Osteoblast (primary cell): Measurements from ENCODE around the gene SPATA16. TPM values are rescaled to one million over a fixed set of nuclear protein-coding genes. Genes with fewer than 3 reads are reported as not detected.
"Not testable (repeated sequence)": the region's sequence is repeated elsewhere in the genome, so short reads cannot be mapped to it uniquely, and the experiment has no call there.

Experiments used
- DNase-seq: peaks from one replicate; pipeline ENCODE4 v3.0.0; 2011; ENCODE audit warnings: low spot score, mixed read lengths; ENCODE audit not compliant: insufficient read length; ENCODE audit errors: missing footprints
- H2AFZ ChIP-seq: 2 replicates; pipeline ENCODE4 v1.6.0; 2011; ENCODE audit warnings: mild to moderate bottlenecking, low read length
- H3K27ac ChIP-seq: 2 replicates; pipeline ENCODE4 v1.5.1; 2011; ENCODE audit warnings: mild to moderate bottlenecking, low read depth, low read length, moderate library complexity
- H3K27me3 ChIP-seq: 2 replicates; pipeline ENCODE4 v1.6.0; 2012; ENCODE audit warnings: mild to moderate bottlenecking, control low read depth, inconsistent platforms, low read length, moderate library complexity; ENCODE audit not compliant: insufficient read depth
- H3K36me3 ChIP-seq: 2 replicates; pipeline ENCODE4 v1.5.1; 2011; ENCODE audit warnings: mild to moderate bottlenecking, low read length, control low read depth, moderate library complexity; ENCODE audit not compliant: insufficient read depth
- H3K4me1 ChIP-seq: 2 replicates; pipeline ENCODE4 v1.5.1; 2011; ENCODE audit warnings: mild to moderate bottlenecking, low read length, control low read depth, moderate library complexity; ENCODE audit not compliant: insufficient read depth
- H3K4me2 ChIP-seq: 2 replicates; pipeline ENCODE4 v1.6.0; 2011; ENCODE audit warnings: mild to moderate bottlenecking, low read length; ENCODE audit not compliant: insufficient read depth
- H3K4me3 ChIP-seq: fragments of 200-600 bp; sonication (generic); 3 replicates; pipeline ENCODE4 v1.5.1; 2012; ENCODE audit warnings: mild to moderate bottlenecking, low read length, inconsistent platforms; ENCODE audit not compliant: insufficient read depth
- H3K79me2 ChIP-seq: 2 replicates; pipeline ENCODE4 v1.6.0; 2012; ENCODE audit warnings: mild to moderate bottlenecking, low read length, control low read depth, inconsistent platforms; ENCODE audit not compliant: insufficient read depth
- H3K9me3 ChIP-seq: 2 replicates; pipeline ENCODE4 v1.5.1; 2011; ENCODE audit warnings: low read depth, low read length, control low read depth
- H4K20me1 ChIP-seq: 2 replicates; pipeline ENCODE4 v1.6.0; 2012; ENCODE audit warnings: mild to moderate bottlenecking, low read length, control low read depth; ENCODE audit not compliant: insufficient read depth
- total RNA-seq: library from RNA; depleted of rRNA; stranded (reverse); fragments of >200 nt; gene quantifications from 2 replicates; pipeline ENCODE4 v1.2.3, GENCODE V29; 2012
- TF ChIP-seq, protein P1 (sequence below): IDR thresholded peaks from 2 replicates; pipeline ENCODE4 v1.5.1; 2011; ENCODE audit warnings: mild to moderate bottlenecking, low read depth, low read length, moderate library complexity; ENCODE audit errors: extremely low read depth

The SPATA16 gene, protein sequence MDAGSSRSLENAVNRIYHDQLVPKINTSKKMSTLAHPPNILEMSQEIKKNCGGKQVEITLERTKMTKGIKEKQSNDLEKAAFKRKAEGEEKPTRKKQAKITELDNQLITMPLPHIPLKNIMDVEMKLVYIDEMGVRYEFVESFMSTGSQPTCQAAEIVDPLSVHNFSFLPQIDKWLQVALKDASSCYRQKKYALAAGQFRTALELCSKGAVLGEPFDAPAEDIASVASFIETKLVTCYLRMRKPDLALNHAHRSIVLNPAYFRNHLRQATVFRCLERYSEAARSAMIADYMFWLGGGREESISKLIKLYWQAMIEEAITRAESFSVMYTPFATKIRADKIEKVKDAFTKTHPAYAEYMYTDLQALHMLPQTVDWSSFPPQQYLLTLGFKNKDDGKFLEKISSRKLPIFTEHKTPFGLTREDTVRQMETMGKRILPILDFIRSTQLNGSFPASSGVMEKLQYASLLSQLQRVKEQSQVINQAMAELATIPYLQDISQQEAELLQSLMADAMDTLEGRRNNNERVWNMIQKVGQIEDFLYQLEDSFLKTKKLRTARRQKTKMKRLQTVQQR
- total RNA-seq: not detected in 2 replicates

DNA sequence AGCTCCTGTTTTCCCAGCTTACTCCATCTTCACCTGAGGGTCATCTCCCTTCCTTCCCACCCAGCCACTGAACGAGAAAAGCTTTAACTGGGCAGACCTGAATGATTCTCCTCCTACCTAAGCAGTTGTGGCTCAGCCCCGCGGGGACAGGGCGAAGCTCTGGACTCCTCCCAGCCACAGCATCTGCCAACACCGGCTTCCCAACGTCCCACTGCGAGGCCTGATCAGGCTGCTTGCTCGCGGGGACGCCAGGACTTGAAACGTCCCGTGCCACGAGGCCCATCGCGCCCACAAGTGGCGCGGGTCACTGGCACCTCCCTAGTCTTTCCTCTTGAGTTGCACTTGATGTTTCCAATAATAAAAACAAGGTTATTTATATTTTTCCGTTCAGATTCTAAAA is at the start of gene SPATA16:
SPATA16 (minus strand) TSS at position 250 of the 400 bp plus-strand sequence. CDS start 23,504 bp downstream, outside the sequence.
- Histone ChIP-seq H3K27me3 (no peaks in the 10 kb centered on the region), H3K36me3 (no peaks in the 10 kb centered on the region), H3K27ac (no peak within 1 kb of the TSS), H2AFZ (no peak within 1 kb of the TSS), H4K20me1 (no peaks in the 10 kb centered on the region), H3K4me2 (no peak within 1 kb of the TSS), H3K4me1 (no peaks in the 10 kb centered on the region), H3K79me2 (no peaks in the 10 kb centered on the region), H3K4me3 (no peak within 1 kb of the TSS), H3K9me3 (no peaks in the 10 kb centered on the region)
- TF ChIP-seq, protein P1, sequence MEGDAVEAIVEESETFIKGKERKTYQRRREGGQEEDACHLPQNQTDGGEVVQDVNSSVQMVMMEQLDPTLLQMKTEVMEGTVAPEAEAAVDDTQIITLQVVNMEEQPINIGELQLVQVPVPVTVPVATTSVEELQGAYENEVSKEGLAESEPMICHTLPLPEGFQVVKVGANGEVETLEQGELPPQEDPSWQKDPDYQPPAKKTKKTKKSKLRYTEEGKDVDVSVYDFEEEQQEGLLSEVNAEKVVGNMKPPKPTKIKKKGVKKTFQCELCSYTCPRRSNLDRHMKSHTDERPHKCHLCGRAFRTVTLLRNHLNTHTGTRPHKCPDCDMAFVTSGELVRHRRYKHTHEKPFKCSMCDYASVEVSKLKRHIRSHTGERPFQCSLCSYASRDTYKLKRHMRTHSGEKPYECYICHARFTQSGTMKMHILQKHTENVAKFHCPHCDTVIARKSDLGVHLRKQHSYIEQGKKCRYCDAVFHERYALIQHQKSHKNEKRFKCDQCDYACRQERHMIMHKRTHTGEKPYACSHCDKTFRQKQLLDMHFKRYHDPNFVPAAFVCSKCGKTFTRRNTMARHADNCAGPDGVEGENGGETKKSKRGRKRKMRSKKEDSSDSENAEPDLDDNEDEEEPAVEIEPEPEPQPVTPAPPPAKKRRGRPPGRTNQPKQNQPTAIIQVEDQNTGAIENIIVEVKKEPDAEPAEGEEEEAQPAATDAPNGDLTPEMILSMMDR: no peak
- DNase-seq: no peak

DNA sequence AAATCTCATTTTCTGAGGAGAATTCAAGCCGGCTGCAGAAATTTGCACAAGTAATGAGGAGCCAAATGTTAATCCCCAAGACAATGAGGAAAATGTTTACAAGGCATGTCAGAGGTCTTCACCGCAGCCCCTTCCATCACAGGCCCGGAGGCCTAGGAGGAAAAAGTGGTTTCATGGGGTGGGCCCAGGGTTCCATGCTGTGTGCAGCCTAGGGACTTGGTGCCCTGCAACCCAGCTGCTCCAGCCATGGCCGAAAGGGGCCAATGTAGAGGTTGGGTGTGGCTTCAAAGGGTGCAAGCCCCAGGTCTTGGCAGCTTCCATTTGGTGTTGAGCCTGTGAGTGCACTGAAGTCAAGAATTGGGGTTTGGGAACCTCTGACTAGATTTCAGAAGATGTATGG is 42.0 kb upstream of the SPATA16 start:
- not testable (repeated sequence) for H3K79me2 ChIP-seq, H3K4me3 ChIP-seq, H4K20me1 ChIP-seq, H3K27ac ChIP-seq, H3K4me2 ChIP-seq, H3K27me3 ChIP-seq, H3K9me3 ChIP-seq, H3K4me1 ChIP-seq, H2AFZ ChIP-seq, DNase-seq, H3K36me3 ChIP-seq

DNA sequence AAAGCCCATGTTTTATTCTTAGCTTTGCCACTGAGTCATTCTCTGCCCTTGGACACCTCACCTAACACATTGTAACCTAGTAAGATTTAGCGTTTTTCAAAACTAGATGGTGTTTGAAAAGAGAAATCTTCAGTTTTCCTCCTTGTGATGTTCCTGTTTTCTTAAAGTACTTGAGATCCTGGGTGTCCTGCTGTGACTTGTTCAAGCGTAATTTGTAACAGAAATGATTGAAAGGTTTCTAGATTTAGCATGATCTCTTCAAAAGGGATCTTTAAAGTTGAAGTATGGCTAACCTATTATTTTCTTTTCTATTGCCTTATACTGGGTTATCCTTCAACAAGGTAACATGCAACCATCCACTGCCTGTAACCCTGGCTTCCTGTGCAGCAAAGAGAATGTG is 32.6 kb upstream of the SPATA16 start:
- Histone ChIP-seq H4K20me1 (no peaks in the 10 kb centered on the region), H3K79me2 (no peaks in the 10 kb centered on the region), H3K27me3 (no peaks in the 10 kb centered on the region), H3K4me1 (no peaks in the 10 kb centered on the region), H3K4me2 (no peak overlapping the region), H3K4me3 (no peak overlapping the region), H2AFZ (no peak overlapping the region), H3K9me3 (no peaks in the 10 kb centered on the region), H3K27ac (no peak overlapping the region), H3K36me3 (no peaks in the 10 kb centered on the region)
- TF ChIP-seq, protein P1: no peak
- no peak for DNase-seq

DNA sequence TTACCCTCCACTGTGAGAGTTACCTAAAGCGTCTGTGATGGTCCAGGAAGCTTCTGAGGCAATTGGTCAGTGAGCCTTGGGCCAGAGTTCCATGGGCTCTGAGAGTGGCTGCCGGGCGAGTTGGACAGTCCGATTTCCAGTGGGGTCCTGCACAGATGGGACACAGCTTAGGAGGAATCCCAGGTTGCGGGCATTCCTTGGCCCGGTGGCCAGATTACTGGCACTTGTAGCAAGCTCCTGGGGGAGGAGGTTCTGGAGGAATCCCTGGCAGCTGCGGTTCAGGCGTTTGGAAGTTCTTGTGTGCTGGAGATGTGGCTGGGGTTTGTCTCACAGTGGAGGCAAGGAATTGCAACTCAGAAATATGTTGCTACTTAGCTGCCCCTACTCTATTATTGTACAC is 18.1 kb upstream of the SPATA16 start:
- not testable (repeated sequence) for H3K27ac ChIP-seq, H3K9me3 ChIP-seq, H3K4me1 ChIP-seq, H4K20me1 ChIP-seq, H3K4me3 ChIP-seq, H3K36me3 ChIP-seq, H3K79me2 ChIP-seq, H2AFZ ChIP-seq, H3K4me2 ChIP-seq, H3K27me3 ChIP-seq, DNase-seq

DNA sequence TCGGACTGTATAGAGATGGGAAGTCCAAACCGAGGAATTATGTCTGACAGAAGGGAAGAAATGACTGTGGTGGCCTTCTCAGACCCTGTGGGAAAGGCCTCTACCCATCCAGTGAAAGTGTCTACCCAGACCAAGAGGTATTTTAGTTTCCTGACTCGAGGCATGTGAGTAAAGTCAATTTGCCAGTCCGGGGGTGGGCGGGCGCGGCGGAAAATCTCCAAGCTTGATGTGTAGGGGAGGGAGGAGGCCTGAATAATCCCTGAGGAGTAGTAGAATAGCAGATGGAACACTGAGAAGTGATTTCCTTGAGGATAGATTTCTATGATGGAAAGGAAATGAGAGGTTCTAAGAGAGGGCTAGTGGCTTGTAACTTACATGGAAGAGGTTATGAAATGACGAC is 15.5 kb upstream of the SPATA16 start:
- not testable (repeated sequence) for H3K27ac ChIP-seq, H3K27me3 ChIP-seq, DNase-seq, H3K9me3 ChIP-seq, H4K20me1 ChIP-seq, H2AFZ ChIP-seq, H3K4me1 ChIP-seq, H3K4me2 ChIP-seq, H3K36me3 ChIP-seq, H3K79me2 ChIP-seq, H3K4me3 ChIP-seq
